GM21825 (cell line): ENCODE measurements around the gene HOMER2.

Experiments used
- ATAC-seq: cut with Tn5 transposase; IDR thresholded peaks from one replicate; pipeline ENCODE4 v1.9.1; 2021; ENCODE audit warnings: mild to moderate bottlenecking, moderate library complexity; ENCODE audit not compliant: unreplicated experiment

Gene HOMER2

DNA sequence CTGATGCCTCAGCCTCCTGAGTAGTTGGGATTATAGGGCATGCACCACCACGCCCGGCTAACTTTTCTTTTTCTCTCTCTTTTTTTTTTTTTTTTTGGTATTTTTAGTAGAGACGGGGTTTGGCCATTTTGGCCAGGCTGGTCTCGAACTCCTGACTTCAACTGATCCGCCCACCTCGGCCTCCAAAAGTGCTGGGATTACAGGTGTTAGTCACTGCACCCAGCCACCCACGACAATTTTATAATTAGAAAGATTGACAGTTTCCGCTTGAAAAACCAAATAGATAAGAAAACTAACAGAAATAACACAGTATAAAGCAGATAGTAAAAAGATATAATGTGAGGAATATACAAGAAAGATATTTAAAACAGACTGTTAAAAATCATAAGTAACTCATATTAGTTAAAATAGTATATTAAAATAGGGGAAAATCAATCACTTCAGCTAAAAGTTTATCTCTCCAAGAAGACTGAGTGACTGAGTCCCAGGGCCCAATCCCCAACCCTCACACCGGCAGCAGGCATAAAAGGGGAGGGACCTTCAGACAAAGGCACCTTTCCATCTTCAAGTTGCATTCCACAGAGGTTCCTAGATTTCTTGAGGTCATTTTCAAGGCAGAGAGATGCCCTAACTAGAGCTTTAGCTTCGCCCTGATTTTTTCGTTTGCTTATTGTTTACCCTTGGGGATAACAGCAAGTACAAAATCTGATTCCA is 144.4 kb downstream of the HOMER2 start:
- ATAC-seq = no peak

DNA sequence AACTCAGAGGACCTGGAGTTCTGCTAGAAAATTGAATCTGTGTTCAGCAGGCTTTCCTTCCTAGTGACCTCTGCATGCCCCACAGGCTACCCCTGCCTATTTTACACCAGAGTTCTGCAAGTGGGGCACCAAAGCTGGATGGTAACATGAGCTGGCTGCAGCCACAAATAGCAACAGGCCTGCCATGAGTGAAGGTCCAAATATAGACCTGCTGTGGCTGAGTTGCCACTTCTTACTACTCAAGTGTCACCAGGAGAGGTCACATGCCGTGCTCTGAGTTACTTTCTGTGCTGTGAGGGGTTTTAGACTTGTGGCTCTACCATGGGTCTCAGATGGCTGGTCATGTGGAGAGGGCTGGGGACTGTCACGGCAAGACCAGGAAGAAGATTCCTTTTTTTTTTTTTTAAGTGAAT is 146.5 kb downstream of the HOMER2 start, which contains the start of gene FSD2:
FSD2 (minus strand) TSS at position 76 of the 413 bp plus-strand sequence. CDS start 18,679 bp downstream, outside the sequence.
- peak; percentile 65 for ATAC-seq

DNA sequence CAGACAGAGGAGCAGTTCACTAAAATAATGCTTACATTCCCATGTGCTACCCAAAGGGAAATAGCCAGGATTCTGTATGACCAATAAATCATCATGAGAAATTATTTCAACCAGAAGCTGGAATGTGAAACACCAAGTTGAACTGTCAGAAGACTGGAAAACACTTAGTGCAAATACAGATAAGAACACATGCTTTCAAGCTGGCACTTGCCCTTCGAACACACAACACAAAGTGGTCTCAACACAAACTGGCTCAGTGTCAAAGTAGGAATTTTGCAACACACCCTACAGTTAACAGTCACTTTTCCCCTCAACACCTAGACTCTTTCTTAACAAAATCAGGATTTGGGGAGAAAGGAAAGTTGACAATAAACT is 148.0 kb downstream of the HOMER2 start:
- ATAC-seq = no peak

DNA sequence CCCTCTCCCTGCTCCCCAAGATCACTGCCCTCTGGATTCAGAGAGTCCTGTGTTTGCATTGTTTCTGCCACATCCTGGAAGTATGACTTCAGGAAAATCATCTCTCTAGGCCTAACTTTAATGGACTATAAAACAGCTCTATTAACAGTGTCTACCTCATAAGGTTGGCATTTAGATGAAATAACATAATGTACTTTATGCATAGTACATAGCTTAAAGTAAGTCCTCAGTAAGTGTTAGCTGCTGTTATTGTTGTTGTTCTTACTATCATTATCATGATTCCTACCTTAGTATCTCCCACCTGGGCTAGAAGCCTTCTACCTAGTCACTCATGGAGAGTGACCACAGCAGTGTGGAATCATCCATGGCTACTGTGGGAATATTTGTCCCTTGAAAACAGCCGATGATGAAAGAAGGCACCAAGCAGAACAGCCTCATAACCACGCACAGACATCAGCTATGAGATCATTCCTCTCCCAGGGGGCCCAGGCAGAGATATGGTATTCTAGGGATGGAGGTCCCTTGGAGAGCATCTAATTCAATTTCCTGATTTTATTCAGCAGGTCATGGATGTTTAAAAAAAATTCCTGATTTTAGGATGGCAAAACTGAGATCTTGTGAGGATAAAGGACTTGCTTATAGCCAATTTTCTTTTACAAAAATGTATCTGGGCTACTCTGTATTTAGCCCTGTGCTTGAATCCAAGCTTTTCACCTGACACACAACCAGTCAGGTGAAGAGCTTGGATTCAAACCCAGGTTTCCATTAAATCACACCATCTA is 148.5 kb downstream of the HOMER2 start:
- ATAC-seq = no peak

DNA sequence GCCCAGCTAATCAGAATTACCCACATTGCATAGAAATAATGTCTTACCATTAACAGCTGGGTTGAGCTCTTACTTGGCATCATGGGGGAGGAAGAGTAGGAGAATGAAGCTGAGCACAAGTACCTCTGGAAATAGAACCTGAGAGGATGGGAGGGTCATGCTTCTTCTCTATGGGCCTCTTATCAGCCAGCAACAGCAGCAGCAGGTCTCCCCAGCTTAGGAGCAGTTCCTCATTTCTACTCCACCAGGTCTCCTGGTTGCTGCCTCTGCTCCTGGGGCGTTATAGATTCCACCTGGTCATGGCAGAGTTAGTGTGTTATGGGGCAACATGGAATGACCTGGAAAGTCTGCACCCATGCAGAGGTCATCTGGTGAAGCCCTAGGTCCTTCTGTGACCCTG is 150.0 kb downstream of the HOMER2 start:
- ATAC-seq = no peak

DNA sequence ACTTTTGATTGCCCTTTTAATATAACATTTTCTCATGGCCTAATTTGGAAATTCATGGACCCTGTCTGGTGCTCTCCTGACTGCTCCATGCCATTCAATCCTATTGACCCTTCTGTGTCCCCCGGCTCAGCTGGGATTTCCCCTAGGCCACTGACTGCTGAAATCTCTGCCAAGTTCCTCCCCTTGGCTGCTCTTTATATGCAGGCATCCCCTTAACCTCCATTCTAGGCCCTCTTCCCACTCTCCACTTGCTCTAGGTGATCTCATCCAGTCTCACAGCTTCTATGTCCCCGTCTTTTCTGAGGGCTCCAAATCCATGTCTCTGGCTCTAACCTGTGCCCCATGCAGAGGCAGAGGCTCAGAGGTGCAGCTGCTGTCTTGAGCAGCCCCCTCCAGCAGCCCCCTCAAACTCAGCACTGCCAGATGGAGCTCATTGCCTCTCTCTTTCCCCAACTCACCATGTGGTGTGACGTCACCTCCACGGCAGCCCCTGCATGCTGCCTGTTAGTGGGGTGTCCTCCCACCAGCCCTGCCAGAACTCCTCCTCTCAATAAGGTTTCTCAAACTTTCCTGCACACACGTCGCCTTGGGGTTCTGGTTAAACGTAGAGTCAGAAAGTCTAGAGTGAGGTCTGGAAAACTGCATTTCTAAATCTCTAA is 153.2 kb downstream of the HOMER2 start:
- ATAC-seq = no peak
